Inflammatory macrophage treated with lipopolysaccharide for 1 hour (primary cell): Measurements from ENCODE around the gene TIPRL.
A peak's percentile ranks its signal among the peaks of the same experiment; 100 is the strongest.
"Not testable (repeated sequence)": the region's sequence is repeated elsewhere in the genome, so short reads cannot be mapped to it uniquely, and the experiment has no call there.

Experiments used
- DNase-seq, 2 donors: peaks; one replicate each; pipeline ENCODE4 v3.0.0-alpha.2; 2020 to 2022

The TIPRL gene

DNA sequence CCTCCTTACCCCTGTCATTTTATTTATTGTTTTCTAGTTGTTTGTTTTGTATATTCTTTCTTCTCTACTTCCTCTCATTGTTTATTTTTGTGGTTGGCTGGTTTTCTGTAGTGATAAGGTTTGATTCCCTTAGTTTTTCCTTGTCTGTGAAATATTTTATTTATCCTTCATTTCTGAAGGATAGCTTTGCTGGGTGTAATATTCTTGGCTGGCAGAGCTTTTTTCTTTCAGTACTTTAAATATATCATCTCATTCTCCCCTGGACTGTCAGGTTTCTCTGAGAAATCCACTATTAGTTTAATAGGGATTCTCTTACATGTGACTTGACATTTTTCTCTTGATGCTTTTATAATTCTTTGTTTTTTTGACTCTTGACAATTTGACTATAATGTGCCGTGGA lies 18.8 kb upstream of the TIPRL start:
- no peak for DNase-seq

GRCh38 chr1:168161459-168161858 lies 17.3 kb upstream of the TIPRL start:
- no peak for DNase-seq

DNA sequence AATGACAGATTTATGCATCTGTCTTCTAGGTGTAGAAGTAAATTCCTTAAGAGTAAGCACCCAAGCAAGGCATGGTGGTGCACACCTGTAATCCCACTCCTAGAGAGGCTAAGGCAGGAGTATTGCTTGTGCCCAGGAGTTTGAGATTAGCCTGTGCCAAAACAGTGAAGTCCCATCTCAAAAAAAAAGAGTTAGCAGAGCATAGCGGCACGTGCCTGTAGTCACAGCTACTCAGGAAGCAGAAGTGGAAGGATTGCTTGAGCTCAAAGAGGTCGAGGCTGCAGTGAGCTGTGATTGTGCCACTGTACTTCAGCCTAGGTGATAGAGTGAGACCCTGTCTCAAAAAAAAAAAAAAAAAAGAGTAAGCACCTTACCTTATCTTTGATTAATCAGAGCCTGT lies 15.1 kb upstream of the TIPRL start:
- no peak for DNase-seq

DNA sequence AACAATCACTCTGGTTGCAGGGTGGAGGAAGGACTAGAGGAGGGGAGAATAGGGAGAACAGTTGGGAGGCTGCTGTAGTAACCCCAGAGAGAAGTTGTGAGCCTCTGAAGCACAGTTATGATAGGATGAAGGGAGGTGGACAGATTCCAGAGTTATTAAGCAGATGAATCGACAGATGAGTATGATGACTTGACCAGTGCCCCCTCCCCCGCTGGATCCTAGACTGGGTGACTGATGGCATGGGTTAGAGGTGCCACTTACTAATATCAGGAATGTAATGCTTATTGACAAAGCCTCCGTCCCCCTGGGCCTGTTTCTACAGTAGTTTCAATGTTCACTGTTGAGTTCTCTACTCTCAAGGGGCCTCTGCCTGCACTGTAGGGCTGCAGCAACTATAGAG lies 14.0 kb upstream of the TIPRL start:
- no peak for DNase-seq

DNA sequence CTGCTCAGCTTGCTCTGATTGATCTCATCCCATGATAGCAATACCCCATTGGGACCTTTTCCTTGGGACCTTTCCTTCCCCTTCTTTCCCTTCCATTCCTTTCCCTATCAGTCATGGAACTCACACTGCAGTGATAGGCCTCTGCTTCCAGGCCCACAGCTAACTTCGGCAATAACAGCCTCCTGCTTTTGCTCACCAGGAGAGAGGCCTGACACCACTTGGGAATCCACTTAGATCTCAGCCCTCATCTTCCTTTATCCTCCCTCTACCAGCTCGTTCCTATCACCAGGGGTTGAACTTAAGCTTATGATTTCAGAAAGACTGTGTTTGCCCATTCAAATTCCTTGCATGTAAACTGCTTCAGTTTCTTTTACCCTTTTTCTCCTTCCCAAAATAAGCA lies 11.0 kb upstream of the TIPRL start:
- no peak for DNase-seq

DNA sequence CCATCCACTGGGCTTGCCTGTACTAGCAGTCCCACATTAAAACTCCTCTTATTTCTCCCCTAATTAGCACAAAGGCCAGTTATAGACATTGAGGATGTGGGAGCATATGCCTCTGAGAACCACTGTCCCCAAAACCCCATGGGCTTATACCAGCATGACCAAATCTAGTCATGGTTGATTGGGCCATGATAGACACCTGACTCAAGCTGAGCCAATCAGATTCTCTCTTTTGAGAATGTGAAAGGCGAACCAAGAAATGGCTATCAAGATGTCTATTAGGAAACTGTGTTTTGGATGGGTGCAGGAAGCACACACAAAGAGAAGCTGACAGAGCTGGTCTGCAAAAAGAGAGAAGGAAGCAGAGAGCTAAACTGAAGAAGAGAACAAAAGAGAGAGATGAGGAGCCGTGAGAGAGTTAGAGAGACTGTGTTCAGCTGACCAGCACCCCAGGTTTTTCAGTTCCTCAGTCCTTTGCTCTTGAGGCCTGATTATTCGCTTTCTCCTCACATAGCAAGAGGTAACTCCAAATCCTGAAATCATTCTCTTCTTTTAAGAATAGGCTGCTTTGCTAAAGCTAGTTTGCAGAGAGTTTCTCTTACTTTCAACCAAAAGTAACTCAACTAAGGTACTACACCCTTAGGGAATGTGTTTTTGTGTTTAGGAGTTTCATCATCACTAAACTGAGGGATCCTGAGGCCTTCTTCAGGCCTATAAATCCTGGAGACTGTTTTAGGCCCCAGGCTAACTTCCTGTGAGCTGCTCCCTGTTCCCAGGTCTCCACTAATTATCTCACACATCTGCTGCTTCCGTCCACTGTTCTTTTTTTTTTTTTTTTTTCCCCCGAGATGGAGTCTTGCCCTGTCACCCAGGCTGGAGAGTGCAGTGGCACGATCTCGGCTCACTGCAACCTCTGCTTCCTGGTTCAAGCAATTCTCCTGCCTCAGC lies 7.9 kb upstream of the TIPRL start:
- DNase-seq, result no peak

DNA sequence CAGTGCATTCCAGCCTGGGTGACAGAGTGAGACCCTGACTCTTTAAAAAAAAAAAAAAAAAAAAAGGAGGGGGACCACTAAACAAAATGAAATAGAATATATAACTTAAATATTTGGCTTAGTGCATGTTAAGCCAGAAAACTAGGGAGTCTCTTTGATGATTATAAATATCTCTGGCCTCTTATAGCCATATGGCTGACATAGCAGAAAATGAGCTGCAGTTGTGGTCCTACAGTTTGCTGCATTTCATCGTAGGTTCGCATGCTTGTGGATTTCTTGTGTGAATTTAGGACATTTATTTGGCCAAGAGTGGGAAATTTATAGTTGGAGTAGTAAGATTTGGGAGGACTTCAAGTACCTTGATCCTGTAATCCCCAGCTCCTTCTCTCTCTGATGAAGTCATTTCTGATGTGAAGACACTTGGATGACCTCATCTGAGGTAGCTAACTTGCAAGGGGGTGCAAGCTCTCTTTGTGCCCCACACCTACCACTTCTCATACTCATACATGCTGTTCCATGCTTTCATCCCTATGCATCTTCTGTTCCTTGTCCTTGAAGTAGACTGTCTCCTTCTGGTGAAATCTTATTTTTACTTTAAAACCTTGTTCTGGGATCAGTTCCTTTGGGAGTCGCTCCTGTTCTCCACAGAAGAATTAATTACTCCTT lies 6.4 kb upstream of the TIPRL start:
- no peak for DNase-seq

DNA sequence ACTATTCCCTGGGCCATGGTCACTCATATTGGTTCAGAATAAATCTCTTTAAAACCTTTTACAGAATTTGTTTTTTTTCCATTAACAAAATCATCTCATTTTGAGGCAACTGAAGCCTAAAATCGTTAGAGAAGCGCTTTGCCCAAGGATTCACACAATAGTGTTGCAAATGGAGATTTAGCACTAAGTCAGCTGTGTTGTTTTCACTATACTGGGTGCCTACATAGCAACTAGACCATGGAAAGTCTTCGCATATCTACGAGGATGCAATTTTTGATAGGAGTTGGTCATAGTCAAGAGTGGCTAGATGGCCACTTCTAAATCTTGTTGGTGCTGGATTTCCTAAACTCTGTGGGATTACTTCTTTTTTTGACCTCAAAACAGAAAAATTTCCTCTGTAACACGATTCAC lies 530 bp upstream of the TIPRL start:
- DNase-seq, result no peak

GRCh38 chr1:168179438-168180147 lies 831 bp downstream of the TIPRL start:
- DNase-seq, result peak in 1 of 2 donors; percentile 3

DNA sequence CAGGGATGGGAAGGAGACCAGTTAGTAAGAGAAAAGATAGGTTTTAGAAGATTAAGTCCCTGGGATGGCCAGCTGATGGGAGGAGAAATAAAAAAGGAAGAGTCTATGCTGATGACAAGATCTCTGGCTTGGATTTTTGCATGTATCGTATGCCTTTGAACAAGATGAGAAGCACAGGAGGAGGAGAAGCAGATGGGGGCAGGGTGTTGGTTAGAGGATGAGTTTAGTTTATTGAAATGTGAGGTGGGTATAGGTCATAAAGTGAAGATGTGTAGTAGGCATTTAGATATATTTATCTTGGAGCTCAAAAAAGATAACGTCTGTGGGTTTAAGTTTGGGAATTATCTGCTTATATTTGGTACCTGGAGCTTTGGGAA lies 1.4 kb downstream of the TIPRL start:
- DNase-seq, result no peak

GRCh38 chr1:168181063-168181720 lies 2.4 kb downstream of the TIPRL start:
- DNase-seq, result not testable (repeated sequence)

DNA sequence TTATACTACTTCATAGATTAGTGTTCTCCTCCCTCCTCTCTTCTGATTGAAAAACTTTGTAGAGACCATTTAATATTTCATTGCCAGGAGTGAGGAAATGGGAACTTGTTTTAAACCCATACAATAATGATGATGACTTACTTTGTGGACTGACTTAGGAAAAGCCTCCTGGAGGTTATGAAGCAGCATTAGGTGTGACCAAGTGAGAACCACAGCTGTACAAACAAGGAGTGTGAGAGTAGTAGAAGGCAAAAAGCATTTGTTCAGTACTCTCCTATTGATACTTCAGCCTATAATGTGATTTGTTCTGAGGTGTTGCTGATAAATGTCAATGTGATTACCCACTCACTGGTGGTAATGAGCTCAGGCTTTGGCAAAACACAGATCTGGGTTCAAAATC lies 8.4 kb downstream of the TIPRL start:
- DNase-seq, result no peak

DNA sequence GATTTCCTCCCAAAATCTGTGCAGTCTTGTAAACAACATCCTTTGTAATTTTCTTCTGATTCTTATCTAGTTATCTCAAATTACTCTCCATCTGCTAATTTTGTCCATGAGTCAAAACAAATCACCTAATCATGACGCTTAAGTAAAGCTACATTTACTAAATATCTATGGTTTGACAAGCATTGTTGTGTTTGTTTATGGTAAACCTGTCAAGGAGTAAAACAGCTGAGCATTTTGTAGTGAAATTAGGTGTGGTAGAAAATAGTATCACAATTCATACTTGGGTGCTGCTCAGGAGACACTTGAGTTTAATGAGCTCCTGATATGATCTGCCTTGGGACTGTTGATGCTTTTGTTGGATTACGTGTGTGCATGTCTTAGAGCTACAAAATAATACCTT lies 11.6 kb downstream of the TIPRL start:
- no peak for DNase-seq

DNA sequence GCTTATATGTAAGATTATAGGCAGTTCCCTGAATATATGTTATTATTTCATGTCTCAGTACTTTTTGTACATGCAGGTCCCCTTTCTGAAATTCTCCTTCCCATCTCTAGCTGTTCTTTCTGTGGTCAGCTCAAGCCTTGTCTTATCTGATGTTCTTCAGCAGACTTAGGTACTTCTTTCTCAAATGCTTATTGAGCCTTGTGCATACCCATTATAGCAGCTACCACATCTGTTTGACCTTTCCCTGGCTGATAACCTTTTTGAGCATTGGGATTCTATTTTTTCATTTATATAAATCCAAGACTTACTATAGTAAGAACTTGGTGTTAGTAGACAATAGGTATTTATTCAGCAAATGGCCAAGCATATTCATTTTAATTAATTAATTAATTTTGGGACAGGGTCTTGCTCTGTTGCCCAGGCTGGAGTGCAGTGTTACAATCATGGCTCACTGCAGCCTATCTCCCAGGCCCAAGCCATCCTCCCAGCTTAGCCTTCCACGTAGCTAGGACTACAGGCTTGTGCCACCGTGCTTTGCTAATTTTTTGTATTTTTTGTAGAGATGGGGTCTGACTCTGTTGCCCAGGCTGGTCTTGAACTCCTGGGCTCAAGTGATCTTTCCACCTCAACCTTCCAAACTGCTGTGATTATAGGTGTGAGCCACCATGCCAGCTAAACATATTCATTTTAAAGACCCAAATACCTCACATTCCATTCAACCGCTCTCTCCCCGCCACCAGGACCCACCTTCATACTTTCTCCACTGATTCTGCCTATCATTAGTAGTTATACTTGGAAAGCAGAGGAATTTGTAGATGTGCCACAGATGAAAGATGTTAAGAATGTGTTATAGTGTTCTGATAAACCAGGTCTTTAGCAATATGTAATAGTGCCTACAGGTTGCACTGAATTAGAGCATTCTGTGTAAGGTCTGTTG lies 16.7 kb downstream of the TIPRL start:
- no peak for DNase-seq

GRCh38 chr1:168199056-168199455 lies 20.3 kb downstream of the TIPRL start:
- no peak for DNase-seq

DNA sequence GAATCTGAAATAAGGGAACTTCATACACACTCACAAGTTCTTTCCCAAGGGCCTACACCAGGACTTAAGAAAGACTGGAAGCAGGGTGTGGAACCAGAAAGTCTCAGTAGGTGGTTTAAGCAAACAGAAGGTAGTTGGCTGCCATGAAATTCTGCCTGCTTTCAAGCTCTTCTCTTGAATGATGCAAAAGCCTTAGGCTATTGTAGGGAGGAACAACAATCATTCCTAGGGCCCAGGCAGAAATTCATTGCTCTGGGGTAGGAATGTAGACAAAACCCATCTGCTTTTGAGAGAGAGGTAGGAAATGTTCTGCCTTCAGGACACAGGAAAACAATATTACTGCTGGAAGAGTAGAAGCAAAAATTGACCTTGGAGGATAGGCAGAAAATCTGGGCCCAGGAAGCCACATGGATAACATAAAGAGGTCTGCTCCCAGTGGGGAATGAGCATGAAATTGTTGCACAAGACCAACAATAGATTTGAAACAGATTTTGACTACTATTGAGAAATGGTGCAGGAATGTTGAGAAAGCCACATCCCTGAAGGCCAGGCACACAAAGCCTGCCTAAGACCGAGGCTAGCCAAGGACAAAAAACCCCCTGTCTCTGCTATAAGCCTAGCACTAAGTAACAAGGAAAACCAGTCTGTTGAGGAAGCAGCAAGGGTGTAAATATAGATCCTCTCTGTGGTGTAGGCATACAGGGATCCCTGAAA lies 24.3 kb downstream of the TIPRL start:
- DNase-seq, result no peak

DNA sequence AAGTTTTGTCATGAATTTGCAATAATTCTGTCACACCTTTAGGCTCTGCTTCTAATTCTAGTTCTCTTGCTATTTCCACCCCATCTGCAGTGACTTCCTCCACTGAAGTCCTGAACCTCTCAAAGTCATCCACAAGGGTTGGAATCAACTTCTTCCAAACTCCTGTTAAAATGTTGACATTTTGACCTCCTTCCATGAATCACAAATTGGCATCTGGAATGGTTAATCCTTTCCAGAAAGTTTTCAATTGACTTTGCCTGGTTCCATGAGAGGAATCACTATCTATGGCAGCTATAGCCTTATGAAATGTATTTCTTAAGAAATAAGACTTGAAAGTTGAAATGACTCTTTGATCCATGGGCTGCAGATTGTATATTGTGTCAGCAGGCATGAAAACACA lies 27.3 kb downstream of the TIPRL start:
- no peak for DNase-seq

DNA sequence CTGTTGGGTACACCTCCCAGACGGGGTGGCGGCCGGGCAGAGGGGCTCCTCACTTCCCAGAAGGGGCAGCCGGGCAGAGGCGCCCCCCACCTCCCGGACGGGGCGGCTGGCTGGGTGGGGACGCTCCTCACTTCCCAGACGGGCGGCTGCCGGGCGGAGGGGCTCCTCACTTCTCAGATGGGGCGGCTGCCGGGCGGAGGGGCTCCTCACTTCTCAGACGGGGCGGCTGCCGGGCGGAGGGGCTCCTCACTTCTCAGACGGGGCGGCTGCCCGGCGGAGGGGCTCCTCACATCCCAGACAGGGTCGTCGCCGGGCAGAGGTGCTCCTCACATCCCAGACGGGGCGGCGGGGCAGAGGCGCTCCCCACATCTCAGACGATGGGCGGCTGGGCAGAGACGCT lies 28.9 kb downstream of the TIPRL start:
- not testable (repeated sequence) for DNase-seq

GRCh38 chr1:168210312-168210711 lies 31.6 kb downstream of the TIPRL start:
- DNase-seq, result no peak

DNA sequence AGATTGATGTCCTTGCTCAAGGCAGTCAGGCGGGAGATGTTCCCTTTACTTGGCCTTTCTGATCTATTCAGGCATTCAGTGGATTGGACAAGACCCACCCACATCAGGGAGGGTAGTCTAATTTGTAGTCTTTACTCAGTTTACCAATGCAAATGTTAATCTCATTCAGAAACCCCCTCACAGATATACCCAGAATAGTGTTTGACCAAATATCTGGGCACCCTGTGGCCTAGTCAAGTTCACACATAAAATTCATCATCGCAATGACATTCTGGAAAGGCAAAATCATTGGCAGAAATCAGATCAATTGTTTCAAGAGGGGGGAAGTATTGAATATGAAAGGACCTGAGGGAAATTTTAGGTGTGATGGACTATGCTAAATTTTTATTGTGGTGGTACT lies 34.6 kb downstream of the TIPRL start:
- DNase-seq, result no peak

GRCh38 chr1:168216171-168216570 lies 37.4 kb downstream of the TIPRL start:
- no peak for DNase-seq
